ENCODE measurements around the gene NRXN2.

NRXN2 gene

DNA sequence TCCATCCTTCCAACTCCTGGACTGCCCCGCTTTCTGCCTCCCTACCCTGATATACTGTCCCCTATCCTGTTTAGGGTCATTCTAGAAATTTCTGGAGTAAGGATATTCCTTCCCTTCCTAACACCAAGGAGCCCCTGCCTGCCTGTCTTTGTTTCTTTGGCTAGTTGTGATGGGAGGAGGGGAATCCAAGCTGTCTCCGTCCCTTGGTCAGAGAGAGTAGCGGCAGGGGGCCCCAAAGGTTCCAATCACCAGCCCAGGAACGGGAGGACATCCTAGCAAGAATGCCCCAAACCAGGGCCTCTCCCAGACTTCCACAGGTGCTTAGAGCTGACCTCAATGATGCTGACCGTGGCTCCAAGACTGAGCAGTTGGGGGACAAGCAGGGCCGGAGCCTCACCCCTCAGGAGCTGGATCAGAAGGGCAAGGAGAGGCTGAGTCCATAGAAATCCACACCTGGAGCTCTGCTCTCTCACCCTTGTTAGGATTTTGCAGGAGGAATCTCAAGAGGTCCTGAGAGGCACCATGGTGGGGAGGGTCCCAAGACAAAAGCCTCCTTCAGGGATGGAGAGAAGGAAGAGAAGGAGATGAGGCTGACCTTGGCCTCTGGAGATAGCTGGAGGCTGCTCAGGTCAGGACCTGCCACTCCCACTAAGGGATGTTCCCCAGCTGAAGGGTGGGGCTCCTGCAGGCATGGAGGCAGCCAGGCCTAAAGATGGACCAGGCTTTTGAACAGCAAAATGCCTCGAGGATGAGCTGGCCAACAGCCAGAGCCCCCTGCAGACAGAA, 118.3 kb downstream of the NRXN2 start:
- no peak overlapping the region for H3K4me3 ChIP-seq (replicated peaks; ENCODE audit: low read depth, low read length)
- TF ChIP-seq, protein P1, sequence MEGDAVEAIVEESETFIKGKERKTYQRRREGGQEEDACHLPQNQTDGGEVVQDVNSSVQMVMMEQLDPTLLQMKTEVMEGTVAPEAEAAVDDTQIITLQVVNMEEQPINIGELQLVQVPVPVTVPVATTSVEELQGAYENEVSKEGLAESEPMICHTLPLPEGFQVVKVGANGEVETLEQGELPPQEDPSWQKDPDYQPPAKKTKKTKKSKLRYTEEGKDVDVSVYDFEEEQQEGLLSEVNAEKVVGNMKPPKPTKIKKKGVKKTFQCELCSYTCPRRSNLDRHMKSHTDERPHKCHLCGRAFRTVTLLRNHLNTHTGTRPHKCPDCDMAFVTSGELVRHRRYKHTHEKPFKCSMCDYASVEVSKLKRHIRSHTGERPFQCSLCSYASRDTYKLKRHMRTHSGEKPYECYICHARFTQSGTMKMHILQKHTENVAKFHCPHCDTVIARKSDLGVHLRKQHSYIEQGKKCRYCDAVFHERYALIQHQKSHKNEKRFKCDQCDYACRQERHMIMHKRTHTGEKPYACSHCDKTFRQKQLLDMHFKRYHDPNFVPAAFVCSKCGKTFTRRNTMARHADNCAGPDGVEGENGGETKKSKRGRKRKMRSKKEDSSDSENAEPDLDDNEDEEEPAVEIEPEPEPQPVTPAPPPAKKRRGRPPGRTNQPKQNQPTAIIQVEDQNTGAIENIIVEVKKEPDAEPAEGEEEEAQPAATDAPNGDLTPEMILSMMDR (IDR thresholded peaks at IDR 0.05; ENCODE audit: low read depth, low read length, missing control alignments), result no peak
- DNase-seq (ENCODE audit: extremely low read depth, low read depth), result no peak

DNA sequence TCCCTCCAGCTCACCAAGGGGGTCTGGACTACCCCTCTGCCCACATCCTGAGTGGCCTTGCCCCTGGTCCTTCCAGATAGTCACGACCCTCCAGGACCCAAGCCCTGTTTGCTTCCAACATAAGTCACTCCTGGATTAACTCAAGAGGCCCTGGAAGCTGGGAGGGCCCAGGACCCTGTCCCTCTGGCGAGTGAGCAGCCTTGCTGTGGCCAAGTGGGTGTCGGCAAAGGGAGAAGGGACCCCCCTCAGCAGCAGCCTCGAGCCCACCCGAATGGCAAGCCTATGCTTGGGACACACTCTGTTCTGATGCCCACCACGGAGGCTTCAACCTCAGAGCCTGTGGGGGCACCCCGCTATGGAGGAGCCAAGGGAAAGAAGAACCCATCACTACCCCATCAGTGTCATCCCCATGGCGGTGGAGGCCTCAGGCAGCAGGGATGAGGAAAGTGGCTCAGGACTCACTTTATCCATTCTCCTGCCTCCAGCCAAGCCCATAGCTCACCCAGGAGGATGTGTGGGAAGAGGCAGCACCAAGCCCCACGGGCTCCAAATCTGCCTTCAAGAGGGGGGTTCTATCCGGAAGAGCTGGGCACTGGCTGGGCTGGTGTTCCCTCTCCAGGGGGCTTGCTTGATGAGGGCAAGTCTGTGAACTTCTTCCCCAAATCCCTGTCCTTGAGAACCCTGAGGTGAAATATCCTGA, 119.4 kb downstream of the NRXN2 start:
- H3K4me3 ChIP-seq (replicated peaks; ENCODE audit: low read depth, low read length), result no peak overlapping the region
- TF ChIP-seq, protein P1 (IDR thresholded peaks at IDR 0.05; ENCODE audit: low read depth, low read length, missing control alignments), result no peak
- no peak for DNase-seq (ENCODE audit: extremely low read depth, low read depth)

DNA sequence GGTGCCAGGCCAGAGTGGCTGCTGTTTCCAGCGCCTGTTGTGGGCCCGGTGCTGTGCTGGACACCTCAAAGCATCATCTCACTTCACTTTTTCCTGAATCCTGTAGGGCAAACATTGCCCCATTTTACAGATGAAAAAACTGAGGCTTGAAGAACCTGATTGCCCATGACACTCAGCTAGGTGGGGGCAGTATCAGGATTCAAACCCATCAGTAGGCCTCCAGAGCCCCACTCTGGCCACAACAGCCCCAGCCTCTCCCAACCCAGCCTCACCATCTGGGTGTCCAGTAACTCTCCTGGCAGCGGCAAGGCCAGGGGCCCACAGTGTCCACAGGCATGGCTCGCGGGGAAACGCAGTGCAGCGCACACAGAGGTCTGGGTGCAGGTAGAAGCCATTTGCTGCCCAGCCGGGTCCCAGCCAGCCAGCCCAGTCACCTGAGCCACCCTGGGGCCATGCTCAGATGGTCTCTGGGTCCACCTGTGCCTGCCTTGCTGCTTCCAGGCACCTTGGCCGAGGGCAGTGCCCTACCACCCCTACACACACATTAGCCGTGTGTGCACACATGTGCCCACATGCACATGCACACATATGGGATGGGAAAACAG, 120.4 kb downstream of the NRXN2 start:
- H3K4me3 ChIP-seq (replicated peaks; ENCODE audit: low read depth, low read length), result no peak overlapping the region

DNA sequence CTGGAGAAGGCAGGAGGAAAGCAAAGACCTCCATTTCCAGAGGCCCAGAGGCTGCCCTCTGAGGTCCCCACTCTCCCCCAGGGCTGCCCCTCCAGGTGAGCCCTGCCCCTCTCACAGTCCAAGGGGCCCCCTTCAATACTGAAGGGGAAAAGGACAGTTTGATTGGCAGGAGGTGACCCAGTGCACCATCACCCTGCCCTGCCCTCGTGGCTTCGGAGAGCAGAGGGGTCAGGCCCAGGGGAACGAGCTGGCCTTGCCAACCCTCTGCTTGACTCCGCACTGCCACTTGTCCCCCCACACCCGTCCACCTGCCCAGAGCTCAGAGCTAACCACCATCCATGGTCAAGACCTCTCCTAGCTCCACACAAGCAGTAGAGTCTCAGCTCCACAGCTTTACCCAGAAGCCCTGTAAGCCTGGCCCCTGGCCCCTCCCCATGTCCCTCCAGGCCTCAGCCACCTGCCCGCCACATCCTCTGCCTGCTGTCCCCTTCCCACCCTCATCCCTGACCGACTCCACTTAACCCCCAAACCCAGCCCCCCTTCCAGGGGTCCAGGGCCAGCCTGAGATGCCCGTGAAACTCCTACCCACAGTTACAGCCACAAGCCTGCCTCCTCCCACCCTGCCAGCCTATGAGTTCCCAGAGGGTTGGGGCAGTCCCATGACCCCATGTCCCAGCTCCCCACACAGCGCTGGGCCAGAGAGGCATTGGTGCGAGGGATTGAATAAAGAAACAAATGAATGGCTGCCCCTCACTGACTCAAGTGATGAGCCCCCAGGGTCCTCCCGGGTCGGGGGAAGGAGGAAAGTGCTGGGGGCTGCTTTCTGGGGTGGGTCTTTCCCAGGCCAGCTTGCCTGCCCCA, 121.2 kb downstream of the NRXN2 start:
- H3K4me3 ChIP-seq (replicated peaks; ENCODE audit: low read depth, low read length), result no peak overlapping the region
- TF ChIP-seq, protein P1 (IDR thresholded peaks at IDR 0.05; ENCODE audit: low read depth, low read length, missing control alignments), result no peak
- no peak for DNase-seq (ENCODE audit: extremely low read depth, low read depth)

More for the DNA sequence above, 120.4 kb downstream of the NRXN2 start:
- TF ChIP-seq, protein P1 (IDR thresholded peaks at IDR 0.05; ENCODE audit: low read depth, low read length, missing control alignments), result no peak
- DNase-seq (ENCODE audit: extremely low read depth, low read depth), result no peak

DNA sequence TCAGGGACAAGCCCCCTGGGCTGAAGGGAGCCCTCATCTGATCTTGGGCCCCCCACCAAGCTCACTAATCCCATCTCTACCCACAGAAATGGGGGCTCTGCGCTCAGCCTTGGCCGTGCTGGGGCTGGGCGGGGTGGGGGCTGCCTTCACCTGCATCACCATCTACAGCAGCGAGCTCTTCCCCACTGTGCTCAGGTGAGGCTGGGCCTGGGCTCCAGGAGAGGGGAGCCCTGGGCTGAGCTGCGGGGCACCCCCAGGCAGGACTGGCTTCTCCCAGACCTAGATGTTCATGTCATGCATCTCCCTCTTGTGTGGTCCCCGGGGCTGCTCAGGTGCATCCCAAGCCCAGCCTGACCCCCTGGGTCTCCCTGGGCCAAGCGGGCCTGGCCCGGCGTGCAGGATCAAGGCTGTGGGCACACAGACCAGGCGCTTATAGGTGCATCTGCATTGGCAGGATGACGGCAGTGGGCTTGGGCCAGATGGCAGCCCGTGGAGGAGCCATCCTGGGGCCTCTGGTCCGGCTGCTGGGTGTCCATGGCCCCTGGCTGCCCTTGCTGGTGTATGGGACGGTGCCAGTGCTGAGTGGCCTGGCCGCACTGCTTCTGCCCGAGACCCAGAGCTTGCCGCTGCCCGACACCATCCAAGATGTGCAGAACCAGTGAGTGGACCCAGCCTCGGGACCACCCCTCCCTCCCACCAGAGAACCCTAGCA, 122.6 kb downstream of the NRXN2 start:
- no peak overlapping the region for H3K4me3 ChIP-seq (replicated peaks; ENCODE audit: low read depth, low read length)
- TF ChIP-seq, protein P1 (IDR thresholded peaks at IDR 0.05; ENCODE audit: low read depth, low read length, missing control alignments), result no peak
- no peak for DNase-seq (ENCODE audit: extremely low read depth, low read depth)

Data from HFF-Myc (cell line).